PC-9 (cell line): ENCODE results near the gene ZSCAN12. TPM values are rescaled to one million over a fixed set of nuclear protein-coding genes. Genes with fewer than 3 reads are reported as not detected.

ENCODE experiments used
- BruUV-seq: library from RNA; stranded (reverse); fragments of 400-500 nt; replicated peaks from 2 replicates; lab custom pipeline; 2021; lab: Mats Ljungman, UMichigan
- CTCF ChIA-PET: fragments of 300-600 bp; sonication (Branson Sonifier 250); formaldehyde crosslinking; loops from one replicate; lab custom pipeline; 2022; ENCODE audit warnings: antibody characterized with exemption; lab: Charles Lee
- POLR2A ChIA-PET: fragments of 300-600 bp; sonication (Branson Sonifier 250); formaldehyde crosslinking; loops from one replicate; lab custom pipeline; 2022; ENCODE audit warnings: antibody characterized with exemption; ENCODE audit not compliant: unreplicated experiment; lab: Charles Lee
- DNase-seq, 2 experiments: peaks; one replicate each; pipeline versions ENCODE4 v3.0.0 to v3.0.0-alpha.2; 2015 to 2022; ENCODE audit warnings: mixed read lengths in 1 of 2
- H2AFZ ChIP-seq: fragments of 200-600 bp; sonication (generic); 2 replicates; pipeline ENCODE4 v1.8.1; 2017; ENCODE audit warnings: antibody characterized with exemption
- H3F3A ChIP-seq: fragments of 200-600 bp; sonication (generic); 2 replicates; pipeline ENCODE4 v1.8.1; 2017; ENCODE audit warnings: antibody characterized with exemption, mild to moderate bottlenecking, low read depth; ENCODE audit not compliant: insufficient read depth
- H3K27ac ChIP-seq: fragments of 200-600 bp; sonication (generic); 2 replicates; pipeline ENCODE4 v1.6.1; 2016; ENCODE audit warnings: mixed run types
- H3K27me3 ChIP-seq: fragments of 200-600 bp; sonication (generic); 2 replicates; pipeline ENCODE4 v1.6.1; 2016; ENCODE audit warnings: low read depth, mixed run types; ENCODE audit not compliant: insufficient read depth
- H3K36me3 ChIP-seq: fragments of 200-600 bp; sonication (generic); 2 replicates; pipeline ENCODE4 v1.6.1; 2016; ENCODE audit warnings: low read depth, mixed run types
- H3K4me1 ChIP-seq: fragments of 200-600 bp; sonication (generic); replicated peaks from 2 replicates; pipeline ENCODE4 v1.6.1; 2016; ENCODE audit warnings: mixed run types; ENCODE audit not compliant: insufficient read depth
- H3K4me2 ChIP-seq: fragments of 200-600 bp; sonication (generic); 2 replicates; pipeline ENCODE4 v1.6.1; 2017; ENCODE audit warnings: mixed run types
- H3K4me3 ChIP-seq: fragments of 200-600 bp; sonication (generic); 2 replicates; pipeline ENCODE4 v1.6.1; 2016; ENCODE audit warnings: mixed run types
- H3K79me2 ChIP-seq: fragments of 200-600 bp; sonication (generic); 2 replicates; pipeline ENCODE4 v1.6.1; 2017; ENCODE audit warnings: low read depth, mixed run types
- H3K9me2 ChIP-seq: fragments of 200-600 bp; sonication (generic); 2 replicates; pipeline ENCODE4 v1.8.1; 2017; ENCODE audit warnings: mild to moderate bottlenecking; ENCODE audit not compliant: insufficient read depth
- H3K9me3 ChIP-seq: fragments of 200-600 bp; sonication (generic); 2 replicates; pipeline ENCODE4 v1.8.1; 2016; ENCODE audit warnings: low read depth; ENCODE audit not compliant: insufficient read depth
- H4K20me1 ChIP-seq: fragments of 200-600 bp; sonication (generic); 2 replicates; pipeline ENCODE4 v1.8.1; 2017; ENCODE audit not compliant: insufficient read depth
- EZH2 ChIP-seq: fragments of 200-600 bp; sonication (generic); IDR thresholded peaks from 2 replicates; pipeline ENCODE4 v1.8.0; 2017; ENCODE audit warnings: antibody characterized with exemption, low read depth
- intact Hi-C: fragments of 100-400 bp; cut with micrococcal nuclease; formaldehyde crosslinking; loops from one replicate; pipeline ENCODE4 v1.10.0; 2022; ENCODE audit not compliant: unreplicated experiment
- total RNA-seq: library from RNA; stranded (reverse); gene quantifications from 2 replicates; pipeline ENCODE4 v1.2.3, GENCODE V29; 2021
- TF ChIP-seq, protein P1 (sequence below): fragments of 200-600 bp; sonication (generic); conservative IDR thresholded peaks from 2 replicates; pipeline ENCODE4 v1.6.1; 2017; ENCODE audit warnings: mixed run types, antibody characterized with exemption, mild to moderate bottlenecking, moderate library complexity

Gene ZSCAN12
- total RNA-seq, 1 experiment from 2014 or later, result 11.2 TPM

DNA sequence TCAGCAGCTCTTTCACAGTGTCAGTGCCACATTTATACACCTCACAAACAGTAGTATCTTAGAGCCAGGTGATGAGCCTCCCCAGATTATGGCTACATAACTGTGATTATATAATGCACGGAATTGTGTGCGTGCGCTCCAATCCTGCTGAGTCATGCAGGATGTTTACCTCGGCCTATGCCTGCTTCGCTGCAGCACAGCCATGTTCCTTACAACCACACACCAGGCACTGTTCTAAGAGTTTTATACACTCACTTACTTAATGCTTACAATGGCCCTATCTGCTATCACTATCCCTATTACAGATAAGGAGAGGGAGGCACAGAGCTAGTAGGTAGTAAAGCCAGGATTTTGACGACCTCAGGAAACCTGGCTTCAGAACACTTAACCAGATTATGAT, 42.5 kb downstream of the ZSCAN12 start:
- no TSS peak for BruUV-seq
- ChIA-PET CTCF (no interaction called here), POLR2A (interaction anchor here (0.7 kb wide), 1 partner anchor 22 kb away, joined by 4 read pairs; no protein-coding TSS in a partner anchor)
- Histone ChIP-seq H3K4me3 (no peak overlapping the region), H3K79me2 (peaks cover 19% of the 10 kb centered on the region), H3F3A (no peaks in the 10 kb centered on the region; the same call in 1 of the 2 replicates), H3K4me1 (peaks cover 19% of the 10 kb centered on the region; the same call in 1 of the 2 replicates), H2AFZ (no peak overlapping the region), H3K4me2 (no peak overlapping the region), H3K27me3 (no peaks in the 10 kb centered on the region), H3K9me3 (no peaks in the 10 kb centered on the region), H3K36me3 (no peaks in the 10 kb centered on the region), H3K27ac (no peak overlapping the region), H4K20me1 (no peaks in the 10 kb centered on the region), H3K9me2 (no peaks in the 10 kb centered on the region)
- no peak for TF ChIP-seq EZH2
- TF ChIP-seq, protein P1, sequence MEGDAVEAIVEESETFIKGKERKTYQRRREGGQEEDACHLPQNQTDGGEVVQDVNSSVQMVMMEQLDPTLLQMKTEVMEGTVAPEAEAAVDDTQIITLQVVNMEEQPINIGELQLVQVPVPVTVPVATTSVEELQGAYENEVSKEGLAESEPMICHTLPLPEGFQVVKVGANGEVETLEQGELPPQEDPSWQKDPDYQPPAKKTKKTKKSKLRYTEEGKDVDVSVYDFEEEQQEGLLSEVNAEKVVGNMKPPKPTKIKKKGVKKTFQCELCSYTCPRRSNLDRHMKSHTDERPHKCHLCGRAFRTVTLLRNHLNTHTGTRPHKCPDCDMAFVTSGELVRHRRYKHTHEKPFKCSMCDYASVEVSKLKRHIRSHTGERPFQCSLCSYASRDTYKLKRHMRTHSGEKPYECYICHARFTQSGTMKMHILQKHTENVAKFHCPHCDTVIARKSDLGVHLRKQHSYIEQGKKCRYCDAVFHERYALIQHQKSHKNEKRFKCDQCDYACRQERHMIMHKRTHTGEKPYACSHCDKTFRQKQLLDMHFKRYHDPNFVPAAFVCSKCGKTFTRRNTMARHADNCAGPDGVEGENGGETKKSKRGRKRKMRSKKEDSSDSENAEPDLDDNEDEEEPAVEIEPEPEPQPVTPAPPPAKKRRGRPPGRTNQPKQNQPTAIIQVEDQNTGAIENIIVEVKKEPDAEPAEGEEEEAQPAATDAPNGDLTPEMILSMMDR, result no peak
- DNase-seq, result no peak
- intact Hi-C loops, result loop anchor here (5.0 kb wide), 4 partner anchors 90 to 1195 kb away; partner anchors contain the start of genes ZSCAN26 and ZSCAN9

DNA sequence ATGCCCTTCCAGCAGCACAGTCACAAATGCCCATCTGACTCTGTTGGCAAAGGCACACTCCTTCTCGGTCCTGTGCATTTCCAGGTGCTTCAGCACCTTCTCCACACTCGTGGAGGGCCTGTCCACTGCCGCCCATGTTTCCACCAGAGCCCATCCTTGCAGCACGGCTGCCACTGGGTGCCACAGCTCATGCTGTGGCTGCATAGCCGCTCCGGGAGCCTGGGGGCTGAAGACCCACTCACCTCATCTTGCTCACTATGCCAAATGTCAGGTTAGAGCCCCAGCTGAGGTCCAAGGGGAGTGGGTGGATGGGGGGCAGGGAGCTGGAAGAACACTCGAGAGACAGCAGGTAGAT, 42.9 kb downstream of the ZSCAN12 start:
- H2AFZ ChIP-seq, result no peak overlapping the region
- H3K9me2 ChIP-seq, result no peaks in the 10 kb centered on the region
- H3F3A ChIP-seq, result no peaks in the 10 kb centered on the region; the same call in 1 of the 2 replicates
- no peaks in the 10 kb centered on the region for H3K36me3 ChIP-seq
- intact Hi-C loops, result loop anchor here (1.0 to 5.0 kb wide), 6 partner anchors 89 to 1194 kb away; partner anchors contain the start of genes ZSCAN26 and ZSCAN9
- H3K4me1 ChIP-seq, result peaks cover 23% of the 10 kb centered on the region; the same call in 1 of the 2 replicates
- CTCF ChIA-PET, result interaction anchor here (0.5 to 1.9 kb wide), 12 partner anchors 26 to 1222 kb away, joined by 3 to 9 read pairs (median 3); partner anchors contain the start of gene ZKSCAN8
- no peaks in the 10 kb centered on the region for H3K27me3 ChIP-seq
- DNase-seq, result no peak
- no peaks in the 10 kb centered on the region for H3K9me3 ChIP-seq
- H3K4me2 ChIP-seq, result peak overlapping the region; percentile 94
- TF ChIP-seq EZH2, result no peak
- TF ChIP-seq, protein P1, result no peak
- no TSS peak for BruUV-seq
- no peak overlapping the region for H3K4me3 ChIP-seq
- peaks cover 22% of the 10 kb centered on the region for H3K79me2 ChIP-seq
- 0 out of 2 replicates have a peak overlapping the region, but pooled peaks have one; percentile 55 for H3K27ac ChIP-seq
- POLR2A ChIA-PET, result interaction anchor here (0.6 kb wide), 2 partner anchors 200 to 545 kb away, joined by 3 read pairs; no protein-coding TSS in a partner anchor
- H4K20me1 ChIP-seq, result no peaks in the 10 kb centered on the region

DNA sequence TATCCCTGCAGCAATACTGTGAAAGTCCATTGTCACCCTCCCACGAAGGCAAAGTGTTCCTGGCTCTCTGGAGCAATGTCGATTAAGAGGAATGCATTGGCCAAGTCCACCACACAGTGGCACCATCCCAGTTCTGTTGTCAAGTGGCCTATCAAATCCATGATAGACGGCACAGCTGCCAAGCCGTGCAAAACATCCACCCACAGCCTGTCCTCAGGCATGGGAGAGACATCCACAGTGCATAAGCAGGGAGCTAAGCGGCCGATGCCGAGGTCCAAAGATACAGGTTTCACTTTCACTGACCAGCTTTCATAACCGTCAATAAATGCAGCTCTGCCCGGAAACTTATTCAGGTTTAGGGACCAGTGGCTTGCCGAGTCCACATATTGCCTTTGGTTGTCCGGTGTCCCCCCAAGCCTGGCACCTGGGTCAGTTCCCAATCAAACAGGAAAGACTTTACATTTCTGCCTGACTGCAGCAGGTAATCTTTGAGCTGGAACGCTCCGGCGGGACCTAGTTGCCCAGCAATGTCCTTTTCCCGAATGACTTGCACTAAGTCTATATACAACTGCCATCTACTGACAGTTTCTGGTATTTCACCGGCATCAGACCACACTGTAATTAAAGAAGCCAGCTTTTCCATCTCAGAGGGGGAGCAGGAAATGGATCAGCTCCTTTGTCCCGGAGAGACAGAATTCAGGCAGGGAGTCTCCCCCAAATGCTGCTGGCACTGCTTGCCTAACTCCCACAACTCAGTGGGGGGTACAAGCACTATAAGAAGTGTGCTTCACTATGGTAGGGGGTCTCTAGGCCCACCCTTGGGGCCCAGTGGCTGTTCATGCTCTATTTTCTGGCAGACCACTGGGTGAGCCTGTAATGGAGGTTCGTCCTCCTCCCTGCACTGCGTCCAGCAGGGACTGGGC, 43.5 kb downstream of the ZSCAN12 start:
- Histone ChIP-seq H3K9me3 (no peaks in the 10 kb centered on the region), H3K27ac (peak overlapping the region; percentile 55), H3K4me1 (peaks cover 28% of the 10 kb centered on the region), H3K79me2 (peaks cover 29% of the 10 kb centered on the region), H2AFZ (peak overlapping the region; percentile 90), H3K9me2 (no peaks in the 10 kb centered on the region), H4K20me1 (no peaks in the 10 kb centered on the region), H3K27me3 (no peaks in the 10 kb centered on the region), H3K4me3 (peak overlapping the region; percentile 70), H3K4me2 (peak overlapping the region; percentile 94), H3F3A (peaks cover 3% of the 10 kb centered on the region; the same call in 1 of the 2 replicates), H3K36me3 (no peaks in the 10 kb centered on the region)
- ChIA-PET CTCF (interaction anchor here (0.5 to 1.9 kb wide), 15 partner anchors 25 to 1222 kb away, joined by 3 to 9 read pairs (median 3); partner anchors contain the start of genes ZKSCAN4 and ZKSCAN8), POLR2A (interaction anchor here (0.6 to 0.7 kb wide), 8 partner anchors 73 to 755 kb away, joined by 3 to 6 read pairs (median 4); no protein-coding TSS in a partner anchor)
- no TSS peak for BruUV-seq
- no peak for TF ChIP-seq EZH2
- TF ChIP-seq, protein P1, result peak; percentile 86
- intact Hi-C loops, result loop anchor here (1.0 to 5.0 kb wide), 6 partner anchors 89 to 1194 kb away; partner anchors contain the start of genes ZSCAN26 and ZSCAN9
- peak; percentile 75 to 80 for DNase-seq
